Chondrocyte (in vitro differentiated cells): ENCODE measurements around the gene SULF2. TPM values are rescaled to one million over a fixed set of nuclear protein-coding genes. Genes with fewer than 3 reads are reported as not detected.

Source experiments
- DNase-seq: peaks from one replicate; pipeline ENCODE4 v3.0.0; 2021; ENCODE audit warnings: mixed read lengths, low spot score
- H3K27ac Mint-ChIP-seq: one replicate; pipeline ENCODE4 v1.8.0; 2021; ENCODE audit warnings: mild to moderate bottlenecking, moderate library complexity, mixed read lengths; ENCODE audit not compliant: unreplicated experiment
- H3K27me3 Mint-ChIP-seq: 2 replicates; pipeline ENCODE4 v1.8.0; 2021; ENCODE audit warnings: low read depth, mixed read lengths
- H3K36me3 Mint-ChIP-seq: 2 replicates; pipeline ENCODE4 v1.8.0; 2021; ENCODE audit warnings: low read depth, mixed read lengths
- H3K4me1 Mint-ChIP-seq: 2 replicates; pipeline ENCODE4 v1.8.0; 2021; ENCODE audit warnings: low read depth, mild to moderate bottlenecking, mixed read lengths
- H3K4me3 Mint-ChIP-seq: one replicate; pipeline ENCODE4 v1.8.0; 2021; ENCODE audit warnings: mild to moderate bottlenecking, moderate library complexity, mixed read lengths; ENCODE audit not compliant: unreplicated experiment
- H3K9me3 Mint-ChIP-seq: 2 replicates; pipeline ENCODE4 v1.8.0; 2021; ENCODE audit warnings: low read depth, mixed read lengths
- CTCF ChIP-seq: fragments of 200-600 bp; sonication (generic); IDR thresholded peaks from 2 replicates; pipeline ENCODE4 v1.5.0; 2021; ENCODE audit warnings: antibody characterized with exemption, mild to moderate bottlenecking, moderate library complexity
- total RNA-seq: library from RNA; stranded (reverse); gene quantifications from 3 replicates; pipeline ENCODE4 v1.2.1, GENCODE V29; 2021

The SULF2 gene
- total RNA-seq, 1 donor from 2014 or later: 82.4 TPM

- H3K9me3 Mint-ChIP-seq: no peaks in the 10 kb centered on the region
- H3K27ac Mint-ChIP-seq: no peak overlapping the region
- no peak for TF ChIP-seq CTCF
These were observed 62.0 kb downstream of the SULF2 start for GRCh38 chr20:47723322-47723721.

GRCh38 chr20:47720636-47721427 is 64.4 kb downstream of the SULF2 start:
- no peak for TF ChIP-seq CTCF
- no peaks in the 10 kb centered on the region for H3K9me3 Mint-ChIP-seq
- H3K27ac Mint-ChIP-seq: peak overlapping the region; percentile 88
- DNase-seq: no peak
- peaks cover 1% of the 10 kb centered on the region for H3K36me3 Mint-ChIP-seq
- peak overlapping the region; percentile 44 for H3K4me3 Mint-ChIP-seq
- peaks cover 33% of the 10 kb centered on the region for H3K4me1 Mint-ChIP-seq
- H3K27me3 Mint-ChIP-seq: no peaks in the 10 kb centered on the region

More at GRCh38 chr20:47723322-47723721, 62.0 kb downstream of the SULF2 start:
- H3K4me3 Mint-ChIP-seq: no peak overlapping the region
- no peak for DNase-seq
- H3K4me1 Mint-ChIP-seq: peaks cover 41% of the 10 kb centered on the region
- peaks cover 1% of the 10 kb centered on the region for H3K36me3 Mint-ChIP-seq
- peaks cover 7% of the 10 kb centered on the region for H3K27me3 Mint-ChIP-seq

GRCh38 chr20:47719625-47720024 is 65.7 kb downstream of the SULF2 start:
- no peak for DNase-seq

GRCh38 chr20:47719211-47719610 is 66.1 kb downstream of the SULF2 start:
- no peak overlapping the region for H3K27ac Mint-ChIP-seq
- H3K9me3 Mint-ChIP-seq: no peaks in the 10 kb centered on the region

More at GRCh38 chr20:47719625-47720024, 65.7 kb downstream of the SULF2 start:
- Mint-ChIP-seq H3K27me3 (no peaks in the 10 kb centered on the region), H3K4me3 (no peak overlapping the region), H3K4me1 (peaks cover 31% of the 10 kb centered on the region), H3K27ac (no peak overlapping the region), H3K9me3 (no peaks in the 10 kb centered on the region), H3K36me3 (peaks cover 1% of the 10 kb centered on the region)
- no peak for TF ChIP-seq CTCF

GRCh38 chr20:47718398-47718797 is 66.9 kb downstream of the SULF2 start:
- Mint-ChIP-seq H3K4me1 (peaks cover 31% of the 10 kb centered on the region), H3K36me3 (peaks cover 3% of the 10 kb centered on the region), H3K27ac (peak overlapping the region; percentile 19), H3K27me3 (no peaks in the 10 kb centered on the region), H3K4me3 (no peak overlapping the region), H3K9me3 (no peaks in the 10 kb centered on the region)
- no peak for DNase-seq
- no peak for TF ChIP-seq CTCF

More at GRCh38 chr20:47719211-47719610, 66.1 kb downstream of the SULF2 start:
- Mint-ChIP-seq H3K36me3 (peaks cover 1% of the 10 kb centered on the region), H3K4me3 (no peak overlapping the region), H3K27me3 (no peaks in the 10 kb centered on the region), H3K4me1 (peaks cover 31% of the 10 kb centered on the region)
- TF ChIP-seq CTCF: no peak
- no peak for DNase-seq
